Gastrocnemius medialis (tissue), 4 donors: Measurements from ENCODE around the gene MYBL2. TPM values are rescaled to one million over a fixed set of nuclear protein-coding genes. Genes with fewer than 3 reads are reported as not detected.

Source experiments
- ATAC-seq, 2 donors: fragments of 150-250 bp; one replicate each; pipeline ENCODE4 v1.9.1; 2016
- DNase-seq, 2 donors: peaks; one replicate each; pipeline ENCODE4 v3.0.0-alpha.2; 2019
- H3K27ac ChIP-seq, 4 donors: fragments of 200-600 bp; sonication (generic); 1 replicate in 1 of 4; 2 replicates in 3 of 4; pipeline ENCODE4 v1.5.1; 2016 to 2018; ENCODE audit warnings: mild to moderate bottlenecking in 2 of 4, moderate library complexity in 1 of 4
- H3K27me3 ChIP-seq, 3 donors: fragments of 200-600 bp; sonication (generic) in 2 of 3; 1 replicate in 1 of 3; 2 replicates in 2 of 3; pipeline versions ENCODE4 v1.5.1 to v1.6.0; 2016 to 2019; ENCODE audit warnings: mild to moderate bottlenecking in 1 of 3, moderate library complexity in 1 of 3
- H3K36me3 ChIP-seq, 2 donors: fragments of 200-600 bp; sonication (generic) in 1 of 2; one replicate each; pipeline ENCODE4 v1.5.1; 2017 to 2018
- H3K4me1 ChIP-seq, 2 donors: fragments of 200-600 bp; sonication (generic) in 1 of 2; one replicate each; pipeline ENCODE4 v1.5.1; 2016 to 2017; ENCODE audit warnings: mild to moderate bottlenecking in 2 of 2
- H3K4me3 ChIP-seq, 4 donors: fragments of 200-600 bp; sonication (generic) in 3 of 4; 1 replicate in 1 of 4; 2 replicates in 3 of 4; pipeline ENCODE4 v1.5.1; 2016 to 2019; ENCODE audit warnings: mild to moderate bottlenecking in 2 of 4
- H3K9me3 ChIP-seq, 3 donors: fragments of 200-600 bp; sonication (generic) in 2 of 3; 1 replicate in 1 of 3; 2 replicates in 2 of 3; pipeline ENCODE4 v1.5.1; 2016 to 2019
- POLR2A ChIP-seq, 2 donors: fragments of 450-650 bp; IDR thresholded peaks; one replicate each; pipeline ENCODE4 v1.6.1; 2017; ENCODE audit warnings: antibody characterized with exemption in 2 of 2, mild to moderate bottlenecking in 2 of 2, moderate library complexity in 2 of 2
- in situ Hi-C, 4 donors: fragments of 200-750 bp; cut with MboI; loops; one replicate each; pipeline versions ENCODE4 v1.15.0 to v1.8.0; 2017; ENCODE audit warnings: low sequenced_read_pairs in 4 of 4
- intact Hi-C: fragments of 100-400 bp; cut with DNase I; formaldehyde crosslinking; loops from one replicate; pipeline ENCODE4 v1.15.1; 2023; ENCODE audit warnings: low total_unique reads
- total RNA-seq, 4 donors: library from RNA; depleted of rRNA; stranded (reverse); fragments of >200 nt; gene quantifications; one replicate each; pipeline versions ENCODE4 v1.1.0 to v1.2.3, GENCODE V29; 2016
- TF ChIP-seq, protein P1 (sequence below), 5 experiments: fragments of 450-650 bp in 3 of 5; fragments of 200-600 bp in 2 of 5; sonication (generic) in 2 of 5; IDR thresholded peaks in 4 of 5; conservative IDR thresholded peaks in 1 of 5; 1 replicate in 4 of 5; 2 replicates in 1 of 5; pipeline ENCODE4 v1.5.1; 2016 to 2019; ENCODE audit warnings: antibody characterized with exemption in 5 of 5, mild to moderate bottlenecking in 3 of 5, moderate library complexity in 3 of 5

The MYBL2 gene
- total RNA-seq, 4 donors from 2014 or later, result 0.55 TPM; not detected in 3

DNA sequence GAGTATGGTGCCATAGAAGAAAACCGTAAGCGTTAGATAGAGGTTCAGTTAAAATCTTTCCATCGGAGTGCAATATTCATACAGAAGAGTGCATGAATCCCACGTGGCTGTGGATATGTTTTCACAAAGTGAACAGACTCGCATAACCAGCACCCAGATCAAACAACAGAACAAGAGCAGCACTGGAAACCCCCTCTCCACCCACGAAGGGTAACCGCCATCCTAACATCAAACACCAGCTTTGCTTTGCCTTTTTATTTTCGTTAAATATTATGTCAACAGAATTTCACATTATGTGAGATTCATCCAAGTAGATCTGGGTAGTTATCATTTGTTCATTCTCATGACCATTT lies 55.2 kb downstream of the MYBL2 start:
- Histone ChIP-seq H3K36me3 (no peaks in the 10 kb centered on the region), H3K4me1 (no peaks in the 10 kb centered on the region), H3K27me3 (no peaks in the 10 kb centered on the region), H3K27ac (no peak overlapping the region), H3K9me3 (no peaks in the 10 kb centered on the region), H3K4me3 (no peak overlapping the region)
- no peak for ATAC-seq
- in situ Hi-C loops (loop anchor here in 1 of 4 donors (25.0 kb wide), 1 partner anchor 90 kb away; no protein-coding TSS in a partner anchor), intact Hi-C loops (no loop called here)
- TF ChIP-seq, protein P1, sequence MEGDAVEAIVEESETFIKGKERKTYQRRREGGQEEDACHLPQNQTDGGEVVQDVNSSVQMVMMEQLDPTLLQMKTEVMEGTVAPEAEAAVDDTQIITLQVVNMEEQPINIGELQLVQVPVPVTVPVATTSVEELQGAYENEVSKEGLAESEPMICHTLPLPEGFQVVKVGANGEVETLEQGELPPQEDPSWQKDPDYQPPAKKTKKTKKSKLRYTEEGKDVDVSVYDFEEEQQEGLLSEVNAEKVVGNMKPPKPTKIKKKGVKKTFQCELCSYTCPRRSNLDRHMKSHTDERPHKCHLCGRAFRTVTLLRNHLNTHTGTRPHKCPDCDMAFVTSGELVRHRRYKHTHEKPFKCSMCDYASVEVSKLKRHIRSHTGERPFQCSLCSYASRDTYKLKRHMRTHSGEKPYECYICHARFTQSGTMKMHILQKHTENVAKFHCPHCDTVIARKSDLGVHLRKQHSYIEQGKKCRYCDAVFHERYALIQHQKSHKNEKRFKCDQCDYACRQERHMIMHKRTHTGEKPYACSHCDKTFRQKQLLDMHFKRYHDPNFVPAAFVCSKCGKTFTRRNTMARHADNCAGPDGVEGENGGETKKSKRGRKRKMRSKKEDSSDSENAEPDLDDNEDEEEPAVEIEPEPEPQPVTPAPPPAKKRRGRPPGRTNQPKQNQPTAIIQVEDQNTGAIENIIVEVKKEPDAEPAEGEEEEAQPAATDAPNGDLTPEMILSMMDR (IDR thresholded peaks at IDR 0.05 in 4 of 5, conservative IDR thresholded peaks at IDR 0.05 in 1 of 5), result no peak
- no peak for TF ChIP-seq POLR2A (IDR thresholded peaks at IDR 0.05)
- no peak for DNase-seq

DNA sequence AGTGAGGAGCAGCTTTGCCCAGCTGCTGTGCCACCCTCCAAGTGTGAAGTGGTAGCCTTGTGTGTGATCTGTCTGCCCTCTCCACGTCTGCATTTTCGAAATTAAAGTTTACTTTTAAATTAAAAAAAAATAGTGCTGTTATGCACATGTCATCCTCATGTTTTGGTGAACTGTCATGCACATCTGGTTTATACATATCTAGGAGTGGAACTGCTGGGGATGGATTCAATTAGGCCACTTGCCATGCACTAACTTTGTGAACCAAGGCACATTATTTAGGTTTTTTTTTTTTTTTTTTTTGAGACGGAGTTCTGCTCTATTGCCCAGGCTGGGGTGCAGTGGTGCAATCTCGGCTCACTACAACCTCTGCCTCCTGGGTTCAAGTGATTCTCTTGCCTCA lies 56.3 kb downstream of the MYBL2 start:
- no peaks in the 10 kb centered on the region for H3K36me3 ChIP-seq
- DNase-seq (no peak), ATAC-seq (no peak)
- TF ChIP-seq, protein P1 (IDR thresholded peaks at IDR 0.05 in 4 of 5, conservative IDR thresholded peaks at IDR 0.05 in 1 of 5), result no peak
- no peak for TF ChIP-seq POLR2A (IDR thresholded peaks at IDR 0.05)
- no peaks in the 10 kb centered on the region for H3K4me1 ChIP-seq
- no peaks in the 10 kb centered on the region for H3K27me3 ChIP-seq
- in situ Hi-C loops, result loop anchor here in 1 of 4 donors (25.0 kb wide), 1 partner anchor 89 kb away; no protein-coding TSS in a partner anchor
- no peak overlapping the region for H3K4me3 ChIP-seq
- H3K27ac ChIP-seq, result no peak overlapping the region
- no peaks in the 10 kb centered on the region for H3K9me3 ChIP-seq
- intact Hi-C loops, result no loop called here

DNA sequence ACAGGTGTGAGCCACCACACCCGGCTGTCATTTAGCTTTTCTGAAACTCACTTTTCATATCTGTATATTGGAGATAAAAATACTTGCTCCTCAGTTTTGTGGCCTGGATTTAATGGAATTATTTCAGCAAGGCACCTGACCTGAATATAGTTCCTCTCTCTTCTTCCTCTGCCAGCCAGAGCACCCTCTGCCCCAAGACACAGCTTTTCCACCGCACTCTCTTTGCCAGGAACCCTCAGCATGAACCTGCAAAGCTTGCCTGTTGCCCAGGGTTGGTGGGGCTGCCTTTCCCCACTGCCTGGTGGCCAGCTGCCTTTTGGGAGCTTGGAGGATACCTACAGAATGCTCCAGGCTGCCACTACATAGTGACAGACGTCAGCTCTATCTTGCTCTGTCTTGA lies 56.8 kb downstream of the MYBL2 start:
- no peak for ATAC-seq
- intact Hi-C loops (no loop called here), in situ Hi-C loops (loop anchor here in 1 of 4 donors (25.0 kb wide), 1 partner anchor 89 kb away; no protein-coding TSS in a partner anchor)
- no peaks in the 10 kb centered on the region for H3K9me3 ChIP-seq
- H3K4me1 ChIP-seq, result no peaks in the 10 kb centered on the region
- no peak overlapping the region for H3K27ac ChIP-seq
- TF ChIP-seq, protein P1 (IDR thresholded peaks at IDR 0.05 in 4 of 5, conservative IDR thresholded peaks at IDR 0.05 in 1 of 5), result no peak
- no peak for TF ChIP-seq POLR2A (IDR thresholded peaks at IDR 0.05)
- H3K36me3 ChIP-seq, result no peaks in the 10 kb centered on the region
- H3K4me3 ChIP-seq, result no peak overlapping the region
- no peak for DNase-seq
- H3K27me3 ChIP-seq, result no peaks in the 10 kb centered on the region

DNA sequence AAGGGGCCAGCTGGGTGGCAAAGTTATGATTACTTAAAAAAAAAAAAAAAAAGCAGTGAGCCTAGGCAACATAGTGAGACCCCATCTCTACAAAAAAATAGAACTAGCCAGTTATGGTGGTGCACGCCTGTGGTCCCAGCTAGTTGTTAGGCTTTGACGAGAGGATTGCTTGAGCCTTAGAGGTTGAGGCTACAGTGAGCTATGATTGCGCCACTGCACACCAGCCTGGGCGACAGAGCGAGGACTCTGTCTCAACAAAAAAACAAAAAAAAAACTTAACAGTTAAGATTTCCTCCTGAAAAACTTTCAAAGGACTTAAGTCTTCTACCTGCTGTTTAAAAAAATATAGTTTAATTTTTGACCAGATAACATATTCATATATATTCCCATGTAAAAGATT lies 57.5 kb downstream of the MYBL2 start:
- in situ Hi-C loops (loop anchor here in 1 of 4 donors (25.0 kb wide), 1 partner anchor 88 kb away; no protein-coding TSS in a partner anchor), intact Hi-C loops (no loop called here)
- Histone ChIP-seq H3K4me3 (no peak overlapping the region), H3K36me3 (no peaks in the 10 kb centered on the region), H3K27me3 (no peaks in the 10 kb centered on the region), H3K9me3 (no peaks in the 10 kb centered on the region), H3K27ac (no peak overlapping the region), H3K4me1 (no peaks in the 10 kb centered on the region)
- ATAC-seq, result no peak
- DNase-seq, result no peak
- TF ChIP-seq, protein P1 (IDR thresholded peaks at IDR 0.05 in 4 of 5, conservative IDR thresholded peaks at IDR 0.05 in 1 of 5), result no peak
- no peak for TF ChIP-seq POLR2A (IDR thresholded peaks at IDR 0.05)

DNA sequence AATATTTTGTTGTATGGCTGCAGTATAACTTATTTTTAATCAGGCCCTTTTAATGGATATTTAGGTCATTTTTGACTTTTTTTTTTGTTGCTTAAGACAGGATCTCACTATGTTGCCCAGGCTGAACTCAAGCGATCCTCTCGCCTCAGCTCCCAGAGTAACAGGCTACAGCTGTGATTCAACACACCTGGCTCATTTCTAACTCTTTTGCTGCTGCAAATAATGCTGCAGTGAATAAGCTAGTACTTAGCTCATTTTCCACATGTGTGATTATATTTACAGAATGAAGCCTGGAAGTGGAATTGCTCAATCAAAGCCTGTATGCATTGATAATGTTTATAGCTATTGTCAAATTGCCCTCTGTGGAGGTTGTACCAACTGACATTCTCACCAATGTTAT lies 58.8 kb downstream of the MYBL2 start:
- H3K27me3 ChIP-seq, result no peaks in the 10 kb centered on the region
- H3K9me3 ChIP-seq, result no peaks in the 10 kb centered on the region
- ATAC-seq (no peak), DNase-seq (no peak)
- H3K4me1 ChIP-seq, result no peaks in the 10 kb centered on the region
- no peaks in the 10 kb centered on the region for H3K36me3 ChIP-seq
- TF ChIP-seq, protein P1 (IDR thresholded peaks at IDR 0.05 in 4 of 5, conservative IDR thresholded peaks at IDR 0.05 in 1 of 5), result no peak
- TF ChIP-seq POLR2A (IDR thresholded peaks at IDR 0.05), result no peak
- H3K27ac ChIP-seq, result no peak overlapping the region
- in situ Hi-C loops, result no loop called here
- H3K4me3 ChIP-seq, result no peak overlapping the region
- intact Hi-C loops, result no loop called here
